HK-2 (cell line): ENCODE data around the gene SLFN11.
"Not testable (repeated sequence)": the region's sequence is repeated elsewhere in the genome, so short reads cannot be mapped to it uniquely, and the experiment has no call there.

ENCODE experiments used
- DNase-seq: peaks from one replicate; pipeline ENCODE4 v3.0.0-alpha.2; 2018; ENCODE audit not compliant: unreplicated experiment

The SLFN11 gene, protein sequence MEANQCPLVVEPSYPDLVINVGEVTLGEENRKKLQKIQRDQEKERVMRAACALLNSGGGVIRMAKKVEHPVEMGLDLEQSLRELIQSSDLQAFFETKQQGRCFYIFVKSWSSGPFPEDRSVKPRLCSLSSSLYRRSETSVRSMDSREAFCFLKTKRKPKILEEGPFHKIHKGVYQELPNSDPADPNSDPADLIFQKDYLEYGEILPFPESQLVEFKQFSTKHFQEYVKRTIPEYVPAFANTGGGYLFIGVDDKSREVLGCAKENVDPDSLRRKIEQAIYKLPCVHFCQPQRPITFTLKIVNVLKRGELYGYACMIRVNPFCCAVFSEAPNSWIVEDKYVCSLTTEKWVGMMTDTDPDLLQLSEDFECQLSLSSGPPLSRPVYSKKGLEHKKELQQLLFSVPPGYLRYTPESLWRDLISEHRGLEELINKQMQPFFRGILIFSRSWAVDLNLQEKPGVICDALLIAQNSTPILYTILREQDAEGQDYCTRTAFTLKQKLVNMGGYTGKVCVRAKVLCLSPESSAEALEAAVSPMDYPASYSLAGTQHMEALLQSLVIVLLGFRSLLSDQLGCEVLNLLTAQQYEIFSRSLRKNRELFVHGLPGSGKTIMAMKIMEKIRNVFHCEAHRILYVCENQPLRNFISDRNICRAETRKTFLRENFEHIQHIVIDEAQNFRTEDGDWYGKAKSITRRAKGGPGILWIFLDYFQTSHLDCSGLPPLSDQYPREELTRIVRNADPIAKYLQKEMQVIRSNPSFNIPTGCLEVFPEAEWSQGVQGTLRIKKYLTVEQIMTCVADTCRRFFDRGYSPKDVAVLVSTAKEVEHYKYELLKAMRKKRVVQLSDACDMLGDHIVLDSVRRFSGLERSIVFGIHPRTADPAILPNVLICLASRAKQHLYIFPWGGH

DNA sequence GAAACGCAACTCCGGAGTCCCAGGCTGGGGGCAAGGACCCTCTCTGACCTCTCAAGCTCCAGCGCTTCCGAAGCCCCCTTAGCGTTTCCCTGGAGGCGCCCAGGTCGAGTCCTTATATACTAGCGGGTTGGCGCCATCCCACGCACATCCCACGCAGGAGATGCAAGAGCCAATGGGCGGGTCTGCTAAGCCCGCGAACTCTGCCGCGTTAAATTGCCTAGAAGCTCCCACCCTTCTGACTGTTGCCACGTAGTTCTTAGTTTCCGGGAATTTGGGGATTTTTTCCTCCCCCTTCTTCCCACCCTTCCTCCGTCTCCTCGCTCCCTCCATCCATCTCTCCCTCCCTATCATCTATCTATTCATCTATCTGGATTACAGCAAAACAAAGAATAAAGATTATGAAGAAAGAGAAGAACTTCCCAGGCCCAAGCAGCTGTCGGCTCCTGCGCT is at the start of gene SLFN11:
SLFN11 (minus strand) TSS at position 88 of the 450 bp plus-strand sequence. CDS start 9,814 bp downstream, outside the sequence.
- DNase-seq: no peak

DNA sequence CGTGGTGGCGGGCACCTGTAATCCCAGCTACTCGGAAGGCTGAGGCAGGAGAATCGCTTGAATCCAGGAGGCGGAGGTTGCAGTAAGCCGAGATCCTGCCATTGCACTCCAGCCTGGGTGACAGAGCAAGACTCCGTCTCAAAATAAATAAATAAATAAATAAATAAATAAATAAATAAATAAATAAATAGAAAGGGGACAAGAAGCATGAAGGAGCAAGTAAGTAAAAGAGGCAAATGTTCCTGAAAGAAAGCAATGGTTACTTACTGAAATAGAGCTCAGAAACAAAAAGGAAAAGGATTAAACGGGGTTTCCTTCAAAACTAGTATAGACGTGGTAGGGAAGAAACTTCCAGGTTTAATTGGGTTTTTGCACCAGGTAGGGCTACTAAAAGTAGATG is 47.6 kb upstream of the SLFN11 start:
- DNase-seq: not testable (repeated sequence)

GRCh38 chr17:35416659-35417058 is 43.2 kb upstream of the SLFN11 start:
- no peak for DNase-seq

GRCh38 chr17:35414707-35415106 is 41.3 kb upstream of the SLFN11 start:
- DNase-seq: not testable (repeated sequence)

DNA sequence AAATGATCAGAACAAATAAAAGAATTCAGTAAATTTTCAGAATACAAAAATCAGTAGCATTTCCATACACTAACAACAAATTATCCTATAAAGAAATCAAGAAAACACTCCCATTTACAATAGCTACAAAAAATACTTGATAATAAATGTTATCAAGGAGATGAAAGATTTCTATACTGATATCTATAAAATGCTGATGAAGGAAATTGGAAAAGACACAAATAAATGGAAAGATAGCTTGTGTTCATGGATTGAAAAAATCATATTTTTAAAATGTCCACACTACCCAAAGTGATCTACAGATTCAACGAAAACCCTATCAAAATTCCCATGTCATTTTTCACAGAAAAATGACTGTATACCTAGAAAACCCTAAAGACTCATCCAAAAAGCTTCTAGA is 40.8 kb upstream of the SLFN11 start:
- no peak for DNase-seq

DNA sequence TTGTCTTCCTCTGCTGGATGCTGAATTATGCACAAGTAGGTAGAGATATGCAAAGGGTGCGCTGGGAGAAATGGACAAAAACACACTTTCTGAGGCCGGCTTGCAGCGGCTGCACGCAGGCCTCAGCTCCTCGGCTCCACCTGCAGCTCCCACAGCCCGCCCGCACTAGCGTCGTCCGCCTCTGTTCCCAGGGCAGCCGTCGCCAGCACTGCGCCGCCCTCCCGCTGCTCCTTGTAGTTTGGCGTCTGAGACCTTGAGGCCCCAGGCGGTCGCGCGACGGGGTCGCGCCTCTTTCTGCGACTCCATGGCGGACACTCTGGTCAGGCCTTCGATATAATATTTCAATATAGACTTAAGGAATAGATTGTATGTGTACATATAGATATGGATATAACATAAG is 34.1 kb upstream of the SLFN11 start:
- DNase-seq: no peak

- DNase-seq: no peak
Measured at GRCh38 chr17:35406568-35406967, 33.1 kb upstream of the SLFN11 start.

DNA sequence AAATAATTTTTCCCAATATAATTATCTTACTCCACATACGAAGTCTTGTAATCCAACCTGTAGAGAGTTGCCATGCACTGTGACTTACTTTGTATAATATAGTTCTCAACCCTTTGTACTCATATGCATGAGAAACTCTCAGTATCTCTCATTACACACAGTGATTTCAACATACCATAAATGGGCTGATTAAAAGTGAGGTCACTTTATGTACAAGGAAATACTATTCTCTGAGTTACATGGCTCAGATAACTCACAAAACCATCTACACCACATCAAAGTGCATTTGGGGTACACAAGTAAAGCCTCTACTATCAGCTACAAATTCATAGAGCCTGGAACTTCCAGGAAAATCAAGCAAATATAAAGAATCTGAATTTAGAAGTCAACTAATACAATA is 30.9 kb upstream of the SLFN11 start:
- no peak for DNase-seq

- not testable (repeated sequence) for DNase-seq
Measured at GRCh38 chr17:35393783-35394182, 20.4 kb upstream of the SLFN11 start.

DNA sequence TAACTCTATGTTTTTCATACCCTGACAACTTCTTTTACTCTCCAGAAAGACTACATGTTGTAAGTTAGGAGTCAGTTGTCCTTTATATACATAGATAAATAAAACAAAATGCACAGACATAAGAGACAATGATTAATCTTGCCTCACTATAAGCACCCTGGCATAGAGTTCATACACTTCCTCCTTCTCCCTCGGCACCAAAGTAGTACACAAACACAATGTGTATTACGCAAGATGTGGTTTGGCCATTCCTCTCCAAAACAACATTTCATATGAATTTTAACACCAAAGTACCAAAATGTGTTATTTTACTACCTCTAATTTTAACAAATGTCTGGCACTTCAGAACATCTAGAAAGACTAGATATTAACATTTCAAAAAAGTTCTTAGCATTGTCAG is 17.2 kb upstream of the SLFN11 start:
- DNase-seq: no peak

DNA sequence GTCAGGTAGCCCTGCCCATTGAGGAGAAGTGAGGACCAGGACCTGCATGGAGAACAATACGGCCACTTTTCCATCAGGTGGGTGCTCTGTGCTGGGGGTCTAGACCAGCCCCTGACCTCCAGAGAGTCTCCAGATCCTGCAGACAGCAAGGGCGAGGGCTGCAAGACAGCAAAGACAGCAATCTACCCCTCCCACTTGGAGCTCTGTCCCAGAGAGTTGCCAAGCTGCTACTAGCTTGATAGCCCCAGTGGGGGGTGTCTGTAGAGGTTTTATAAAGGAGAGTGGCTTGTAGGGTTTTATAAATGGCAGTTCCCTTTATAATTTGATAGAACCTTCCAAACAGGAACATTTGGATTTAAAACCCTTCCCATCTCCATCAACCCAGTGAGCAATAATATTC is 16.7 kb upstream of the SLFN11 start:
- no peak for DNase-seq

DNA sequence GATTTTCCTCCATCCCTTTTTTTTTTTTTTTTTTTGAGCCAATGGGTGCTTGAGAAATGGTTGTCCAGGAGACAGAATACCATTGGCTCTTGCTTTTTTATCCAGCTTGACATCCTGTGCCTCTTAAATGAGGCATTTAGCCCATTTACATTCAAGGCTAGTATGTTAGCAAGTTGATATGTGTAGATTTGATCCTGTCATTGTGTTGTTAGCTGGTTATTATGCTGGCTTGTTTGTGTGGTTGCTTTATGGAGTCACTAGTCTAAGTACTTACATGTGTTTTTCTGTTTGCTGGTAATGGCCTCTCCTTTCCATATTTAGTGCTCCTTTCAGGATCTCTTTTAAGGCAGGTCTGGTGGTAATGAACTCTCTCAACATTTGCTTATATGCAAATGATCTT is 14.1 kb upstream of the SLFN11 start:
- no peak for DNase-seq

- DNase-seq: no peak
Measured at GRCh38 chr17:35377706-35378105, 4.3 kb upstream of the SLFN11 start.

- no peak for DNase-seq
Measured at GRCh38 chr17:35377068-35377467, 3.6 kb upstream of the SLFN11 start.

- DNase-seq: no peak
Measured at GRCh38 chr17:35376245-35376644, 2.8 kb upstream of the SLFN11 start.

GRCh38 chr17:35374766-35375344 is 1.4 kb upstream of the SLFN11 start:
- no peak for DNase-seq

DNA sequence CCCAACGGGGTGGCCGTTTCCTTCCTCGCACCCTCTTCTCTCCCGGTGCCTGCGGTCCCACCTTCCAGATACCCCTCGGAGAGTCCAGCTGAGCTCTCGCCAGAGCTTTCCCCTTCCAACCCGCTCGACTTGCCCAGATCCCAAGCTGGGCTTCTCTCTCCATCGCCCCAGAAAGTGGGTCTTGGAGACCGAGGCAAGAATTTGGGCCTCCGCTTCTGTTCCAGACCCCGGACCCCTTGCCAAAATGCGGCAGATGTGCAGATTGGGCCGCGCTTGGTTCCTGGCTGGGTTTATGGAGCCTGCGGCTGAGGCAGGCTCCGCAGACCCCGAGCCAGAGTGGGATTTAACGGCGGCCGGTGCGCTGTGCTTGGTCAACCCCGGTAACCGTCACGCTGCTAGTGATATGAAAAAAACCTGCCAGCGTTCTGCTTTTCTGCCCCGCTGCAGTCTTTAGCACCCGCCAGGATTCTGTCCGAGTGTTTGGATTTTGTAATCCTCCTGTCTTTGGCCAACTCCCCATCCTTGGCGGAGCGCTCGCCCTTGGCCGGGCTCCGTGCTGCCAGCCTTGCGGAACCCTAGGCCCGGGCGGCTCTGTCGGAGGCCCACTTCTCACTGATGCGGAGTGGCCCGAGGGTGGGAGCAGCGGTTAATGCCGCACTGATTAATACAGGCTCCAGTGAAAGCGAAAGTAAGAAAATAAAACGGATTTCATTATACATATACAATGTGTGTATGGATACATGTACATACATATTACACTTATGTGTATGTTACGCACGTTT is 754 bp upstream of the SLFN11 start:
- peak; percentile 8 for DNase-seq

DNA sequence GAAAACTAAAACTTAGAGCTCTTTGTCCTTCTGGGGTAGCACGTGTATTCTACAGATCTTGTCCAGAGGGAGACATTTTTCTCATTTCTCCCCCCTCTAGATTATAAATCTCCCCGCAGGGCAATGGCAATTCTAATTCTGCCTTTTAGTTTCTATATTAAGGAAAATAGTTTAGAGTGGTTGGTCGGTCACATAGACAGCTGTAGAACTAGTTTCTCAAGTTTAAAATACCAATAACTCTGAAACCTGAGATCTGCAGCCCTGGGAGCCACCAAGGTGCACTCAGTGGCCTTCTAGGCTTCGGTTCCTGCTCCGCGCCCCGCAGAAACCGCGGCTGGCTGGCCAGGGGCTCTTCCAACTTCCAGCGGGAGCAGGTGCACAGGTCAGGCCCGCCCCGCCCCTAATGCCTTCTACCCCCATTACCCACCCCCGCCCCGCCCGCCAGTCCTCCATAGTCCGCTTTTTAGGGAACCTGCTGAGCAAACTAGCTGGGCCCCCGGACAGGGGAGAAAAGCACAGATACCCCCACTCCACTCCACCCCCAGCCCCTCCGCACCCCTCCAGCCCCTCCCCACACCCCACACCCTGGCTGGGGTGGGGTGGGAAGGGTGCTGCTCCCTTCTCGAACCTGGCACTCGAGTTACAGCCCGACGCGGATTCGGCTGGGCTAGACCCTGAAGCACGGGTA is 431 bp downstream of the SLFN11 start:
- DNase-seq: no peak

- no peak for DNase-seq
Measured at GRCh38 chr17:35371934-35372333, 1.5 kb downstream of the SLFN11 start.

DNA sequence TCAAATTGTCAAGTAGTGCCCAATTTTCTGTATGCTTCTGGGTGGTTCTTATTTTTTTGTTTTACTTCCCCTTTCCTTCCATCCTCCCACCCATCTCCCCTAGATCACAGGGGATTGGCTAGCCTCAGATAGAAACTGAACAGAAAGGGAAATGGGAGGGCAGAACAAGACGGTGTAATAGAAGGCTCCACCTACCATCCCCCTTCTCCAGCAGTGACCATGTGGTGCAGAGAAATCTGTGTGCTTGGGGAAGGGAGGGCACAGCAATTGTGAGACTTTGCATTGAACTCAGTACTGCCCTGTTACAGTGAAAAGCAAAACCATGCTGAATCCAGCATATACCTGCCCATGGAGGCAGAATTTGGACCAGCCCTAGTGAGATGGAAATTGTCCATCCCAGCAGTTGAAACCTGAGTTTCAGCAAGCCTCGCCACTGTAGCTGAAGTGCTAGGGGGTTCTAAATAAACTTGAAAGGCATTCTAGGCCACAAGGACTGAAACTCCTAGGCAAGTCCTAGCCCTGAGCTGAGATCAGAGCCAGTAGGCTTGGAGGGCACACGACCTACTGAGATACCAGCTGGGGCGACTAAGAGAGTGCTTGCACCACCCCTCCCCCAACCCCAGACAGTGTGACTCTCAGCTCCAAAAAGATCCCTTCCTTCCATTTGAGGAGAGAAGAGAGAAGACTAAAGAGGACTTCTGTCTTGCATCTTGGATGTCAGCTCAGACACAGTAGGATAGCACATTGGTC is 5.2 kb downstream of the SLFN11 start:
- DNase-seq: no peak
